Mesenchymal stem cell (in vitro differentiated cells and primary cell): ENCODE results near the gene C13orf46.

Experiments used
- DNase-seq: peaks from one replicate; pipeline ENCODE4 v3.0.0-alpha.2; 2013
- H2AFZ ChIP-seq: one replicate; pipeline ENCODE4 v1.6.1; 2013; ENCODE audit warnings: low read depth, mild to moderate bottlenecking, control low read depth, inconsistent platforms, low read length, moderate library complexity
- H2AK5ac ChIP-seq: 2 replicates; pipeline ENCODE4 v1.6.1; 2013; ENCODE audit warnings: low read length, moderate library complexity, mild to moderate bottlenecking, inconsistent platforms; ENCODE audit not compliant: severe bottlenecking
- H2BK120ac ChIP-seq: one replicate; pipeline ENCODE4 v1.6.1; 2013; ENCODE audit warnings: low read depth, mild to moderate bottlenecking, inconsistent platforms, low read length, moderate library complexity
- H2BK12ac ChIP-seq, 2 experiments: one replicate each; pipeline ENCODE4 v1.6.1; 2013; ENCODE audit warnings: inconsistent platforms in 2 of 2, low read length in 2 of 2, mild to moderate bottlenecking in 2 of 2, moderate library complexity in 2 of 2, control low read depth in 1 of 2
- H2BK15ac ChIP-seq: one replicate; pipeline ENCODE4 v1.6.1; 2013; ENCODE audit warnings: mild to moderate bottlenecking, low read depth, inconsistent platforms; ENCODE audit not compliant: poor library complexity, severe bottlenecking
- H2BK5ac ChIP-seq: 2 replicates; pipeline ENCODE4 v1.6.1; 2013; ENCODE audit warnings: low read depth, mild to moderate bottlenecking, low read length, control low read depth, inconsistent platforms; ENCODE audit not compliant: poor library complexity, severe bottlenecking
- H3K14ac ChIP-seq, 2 experiments: one replicate each; pipeline ENCODE4 v1.6.1; 2013; ENCODE audit warnings: inconsistent platforms in 2 of 2, low read length in 2 of 2, control low read depth in 1 of 2, mild to moderate bottlenecking in 1 of 2, moderate library complexity in 1 of 2
- H3K18ac ChIP-seq, 2 experiments: one replicate each; pipeline ENCODE4 v1.6.1; 2013; ENCODE audit warnings: inconsistent platforms in 2 of 2, low read length in 2 of 2, control low read depth in 1 of 2, low read depth in 1 of 2, mild to moderate bottlenecking in 1 of 2
- H3K23ac ChIP-seq, 2 experiments: one replicate each; pipeline ENCODE4 v1.6.1; 2013; ENCODE audit warnings: inconsistent platforms in 2 of 2, low read length in 2 of 2, mild to moderate bottlenecking in 2 of 2, moderate library complexity in 2 of 2, control low read depth in 1 of 2
- H3K27ac ChIP-seq: 2 replicates; pipeline ENCODE4 v1.5.1; 2013; ENCODE audit warnings: mild to moderate bottlenecking, moderate library complexity, low read length, control low read depth, inconsistent platforms; ENCODE audit not compliant: poor library complexity, severe bottlenecking
- H3K27me3 ChIP-seq, 2 experiments: 2 replicates each; pipeline versions ENCODE4 v1.6.1 to v1.7.0; 2013; ENCODE audit warnings: low read length in 2 of 2, mild to moderate bottlenecking in 2 of 2, moderate library complexity in 2 of 2, control low read depth in 1 of 2, inconsistent platforms in 1 of 2; ENCODE audit not compliant: control insufficient read depth in 1 of 2, insufficient read depth in 1 of 2
- H3K36me3 ChIP-seq, 2 experiments: 2 replicates each; pipeline versions ENCODE4 v1.6.1 to v1.7.0; 2013; ENCODE audit warnings: low read length in 2 of 2, control low read depth in 1 of 2, inconsistent platforms in 1 of 2, low read depth in 1 of 2, mild to moderate bottlenecking in 1 of 2; ENCODE audit not compliant: insufficient read depth in 2 of 2, control insufficient read depth in 1 of 2
- H3K4ac ChIP-seq, 2 experiments: one replicate each; pipeline ENCODE4 v1.6.1; 2013; ENCODE audit warnings: inconsistent platforms in 2 of 2, low read length in 2 of 2, mild to moderate bottlenecking in 2 of 2, moderate library complexity in 2 of 2, control low read depth in 1 of 2, low read depth in 1 of 2
- H3K4me1 ChIP-seq: 2 replicates; pipeline ENCODE4 v1.6.1; 2013; ENCODE audit warnings: low read depth, low read length, control low read depth; ENCODE audit not compliant: control insufficient read depth, insufficient read depth
- H3K4me2 ChIP-seq: 2 replicates; pipeline ENCODE4 v1.6.1; 2013; ENCODE audit warnings: low read length, mild to moderate bottlenecking, inconsistent platforms; ENCODE audit not compliant: poor library complexity, severe bottlenecking
- H3K4me3 ChIP-seq, 2 experiments: 2 replicates each; pipeline versions ENCODE4 v1.5.1 to v1.7.0; 2013; ENCODE audit warnings: low read length in 2 of 2, mild to moderate bottlenecking in 2 of 2, control low read depth in 1 of 2, low read depth in 1 of 2; ENCODE audit not compliant: insufficient read depth in 1 of 2
- H3K79me1 ChIP-seq: replicated peaks from 2 replicates; pipeline ENCODE4 v1.6.1; 2013; ENCODE audit warnings: mild to moderate bottlenecking, control low read depth, low read length, inconsistent platforms; ENCODE audit not compliant: poor library complexity, severe bottlenecking
- H3K9ac ChIP-seq: 2 replicates; pipeline ENCODE4 v1.7.0; 2013; ENCODE audit warnings: mild to moderate bottlenecking, low read length, moderate library complexity
- H3K9me3 ChIP-seq: 2 replicates; pipeline ENCODE4 v1.7.0; 2013; ENCODE audit warnings: mild to moderate bottlenecking, low read length; ENCODE audit not compliant: control insufficient read depth
- H4K8ac ChIP-seq: one replicate; pipeline ENCODE4 v1.6.1; 2013; ENCODE audit warnings: inconsistent platforms, mild to moderate bottlenecking, low read length, moderate library complexity
- H4K91ac ChIP-seq: one replicate; pipeline ENCODE4 v1.6.1; 2013; ENCODE audit warnings: mild to moderate bottlenecking, low read length, inconsistent platforms
- WGBS: methylation state at CpG from one replicate; pipeline ENCODE4 v1.1.7; 2013; ENCODE audit warnings: mixed read lengths; 5-methylcytosine and 5-hydroxymethylcytosine counted together

Gene C13orf46

GRCh38 chr13:113939944-113940297 is 34.0 kb downstream of the C13orf46 start:
- WGBS, result 89% methylated on average over 16 of the region's 16 CpGs
- no peak overlapping the region for H4K91ac ChIP-seq

GRCh38 chr13:113939129-113939943 is 34.5 kb downstream of the C13orf46 start:
- Histone ChIP-seq H2BK5ac (no peak overlapping the region), H3K14ac (no peak overlapping the region), H3K36me3 (peaks cover 0 to 21% of the 10 kb centered on the region in 2 experiments), H3K27me3 (peaks cover 0 to 19% of the 10 kb centered on the region in 2 experiments), H2BK12ac (no peak overlapping the region), H3K4ac (no peak overlapping the region), H2BK15ac (no peak overlapping the region), H2BK120ac (no peak overlapping the region), H3K9ac (no peak overlapping the region), H3K79me1 (peaks cover 2% of the 10 kb centered on the region), H3K9me3 (no peaks in the 10 kb centered on the region), H3K18ac (no peak overlapping the region), H3K4me2 (no peak overlapping the region), H4K8ac (no peak overlapping the region), H4K91ac (peak overlapping the region; percentile 5), H3K23ac (no peak overlapping the region), H3K27ac (no peak overlapping the region), H2AK5ac (no peak overlapping the region), H2AFZ (no peak overlapping the region), H3K4me1 (peaks cover 18% of the 10 kb centered on the region), H3K4me3 (no peak overlapping the region)
- WGBS, result 93% methylated on average over 28 of the region's 28 CpGs
- no peak for DNase-seq

More at GRCh38 chr13:113939944-113940297, 34.0 kb downstream of the C13orf46 start:
- no peak overlapping the region for H3K23ac ChIP-seq
- H2AFZ ChIP-seq, result no peak overlapping the region
- no peak overlapping the region for H4K8ac ChIP-seq
- no peak overlapping the region for H2BK15ac ChIP-seq
- H3K79me1 ChIP-seq, result no peaks in the 10 kb centered on the region
- H2BK120ac ChIP-seq, result no peak overlapping the region
- H2BK5ac ChIP-seq, result no peak overlapping the region
- H3K4me3 ChIP-seq, result no peak overlapping the region
- no peak overlapping the region for H3K9ac ChIP-seq
- no peak overlapping the region for H3K4ac ChIP-seq
- H3K9me3 ChIP-seq, result no peaks in the 10 kb centered on the region
- no peak overlapping the region for H2BK12ac ChIP-seq
- H3K27me3 ChIP-seq, result peaks cover 0 to 19% of the 10 kb centered on the region in 2 experiments
- peaks cover 16% of the 10 kb centered on the region for H3K4me1 ChIP-seq
- H3K27ac ChIP-seq, result no peak overlapping the region
- H2AK5ac ChIP-seq, result no peak overlapping the region
- DNase-seq, result no peak
- no peak overlapping the region for H3K18ac ChIP-seq
- no peak overlapping the region for H3K4me2 ChIP-seq
- no peak overlapping the region for H3K14ac ChIP-seq
- H3K36me3 ChIP-seq, result peaks cover 0 to 22% of the 10 kb centered on the region in 2 experiments

- DNase-seq, result no peak
- Histone ChIP-seq H3K4me3 (no peak overlapping the region), H4K91ac (no peak overlapping the region), H2BK15ac (no peak overlapping the region), H2BK120ac (no peak overlapping the region), H3K14ac (peak overlapping the region in 1 of 2 experiments; percentile 56), H3K4me2 (no peak overlapping the region), H3K4me1 (peaks cover 19% of the 10 kb centered on the region), H3K4ac (no peak overlapping the region), H2BK12ac (peak overlapping the region in 1 of 2 experiments; percentile 11), H2BK5ac (no peak overlapping the region), H3K27me3 (peaks cover 0 to 19% of the 10 kb centered on the region in 2 experiments), H3K23ac (no peak overlapping the region), H4K8ac (no peak overlapping the region), H3K9ac (no peak overlapping the region), H3K18ac (peak overlapping the region in 1 of 2 experiments; percentile 18), H2AK5ac (no peak overlapping the region), H2AFZ (no peak overlapping the region), H3K36me3 (peaks cover 0 to 17% of the 10 kb centered on the region in 2 experiments), H3K9me3 (no peaks in the 10 kb centered on the region), H3K79me1 (peaks cover 2% of the 10 kb centered on the region), H3K27ac (no peak overlapping the region)
- 79% methylated on average over 11 of the region's 11 CpGs for WGBS
Observed at GRCh38 chr13:113938716-113939115, 35.2 kb downstream of the C13orf46 start.

- Histone ChIP-seq H4K8ac (no peak overlapping the region), H3K4me1 (peaks cover 19% of the 10 kb centered on the region), H2AFZ (no peak overlapping the region), H3K18ac (no peak overlapping the region), H3K4me2 (no peak overlapping the region), H3K14ac (no peak overlapping the region), H2AK5ac (no peak overlapping the region), H2BK12ac (no peak overlapping the region), H3K9ac (peak overlapping the region; percentile 22), H2BK120ac (no peak overlapping the region), H3K36me3 (peaks cover 0 to 14% of the 10 kb centered on the region in 2 experiments), H3K79me1 (peaks cover 2% of the 10 kb centered on the region), H3K4ac (no peak overlapping the region), H3K9me3 (no peaks in the 10 kb centered on the region), H3K27me3 (peaks cover 0 to 19% of the 10 kb centered on the region in 2 experiments), H2BK5ac (no peak overlapping the region), H3K4me3 (no peak overlapping the region), H4K91ac (no peak overlapping the region), H3K23ac (no peak overlapping the region), H3K27ac (no peak overlapping the region), H2BK15ac (no peak overlapping the region)
- WGBS, result 74% methylated on average over 7 of the region's 7 CpGs
- DNase-seq, result no peak
Observed at GRCh38 chr13:113938246-113938645, 35.6 kb downstream of the C13orf46 start.
